DOHH2 (cell line): ENCODE results near the gene LRPAP1.

Experiments
- H3F3A ChIP-seq: fragments of 200-600 bp; sonication (generic), shearing (Covaris generic); 2 replicates; pipeline ENCODE4 v1.6.0; 2016; ENCODE audit warnings: antibody characterized with exemption, mild to moderate bottlenecking; ENCODE audit not compliant: control insufficient read depth, insufficient read depth
- H3K27ac ChIP-seq: fragments of 200-600 bp; sonication (generic); 2 replicates; pipeline ENCODE4 v1.5.1; 2014; ENCODE audit warnings: low read depth, mild to moderate bottlenecking, low read length, moderate library complexity
- H3K27me3 ChIP-seq: fragments of 200-600 bp; sonication (generic); 2 replicates; pipeline ENCODE4 v1.6.1; 2014; ENCODE audit warnings: mild to moderate bottlenecking, low read length, mixed read lengths; ENCODE audit not compliant: control insufficient read depth
- H3K36me3 ChIP-seq: fragments of 200-600 bp; sonication (generic); 2 replicates; pipeline ENCODE4 v1.6.1; 2014; ENCODE audit warnings: mild to moderate bottlenecking, low read length, moderate library complexity, mixed read lengths; ENCODE audit not compliant: control insufficient read depth
- H3K4me1 ChIP-seq: fragments of 200-600 bp; sonication (generic); 2 replicates; pipeline ENCODE4 v1.6.1; 2014; ENCODE audit warnings: mild to moderate bottlenecking, low read length, mixed read lengths; ENCODE audit not compliant: control insufficient read depth
- H3K4me2 ChIP-seq: fragments of 200-600 bp; sonication (generic); 2 replicates; pipeline ENCODE4 v1.6.0; 2014; ENCODE audit warnings: mild to moderate bottlenecking, low read length, moderate library complexity
- H3K4me3 ChIP-seq: fragments of 200-600 bp; sonication (generic); 2 replicates; pipeline ENCODE4 v1.5.1; 2014; ENCODE audit warnings: mild to moderate bottlenecking, low read length, mixed read lengths
- H3K79me2 ChIP-seq: fragments of 200-600 bp; sonication (generic); 2 replicates; pipeline ENCODE4 v1.6.1; 2014; ENCODE audit warnings: mild to moderate bottlenecking, low read length, mixed read lengths; ENCODE audit not compliant: control insufficient read depth
- H3K9me2 ChIP-seq: fragments of 200-600 bp; sonication (generic); replicated peaks from 2 replicates; pipeline ENCODE4 v1.6.1; 2014; ENCODE audit warnings: mild to moderate bottlenecking, low read length, mixed read lengths; ENCODE audit not compliant: control insufficient read depth
- H3K9me3 ChIP-seq: fragments of 200-600 bp; sonication (generic); 2 replicates; pipeline ENCODE4 v1.6.1; 2014; ENCODE audit warnings: antibody characterized with exemption, low read length, mixed read lengths; ENCODE audit not compliant: control insufficient read depth, insufficient read depth
- H4K20me1 ChIP-seq: fragments of 200-600 bp; sonication (generic); 2 replicates; pipeline ENCODE4 v1.6.0; 2014; ENCODE audit warnings: low read depth, mild to moderate bottlenecking, antibody characterized with exemption, low read length, moderate library complexity; ENCODE audit not compliant: control insufficient read depth, insufficient read depth
- EZH2phosphoT487 ChIP-seq: fragments of 200-600 bp; sonication (generic); IDR thresholded peaks from 2 replicates; pipeline ENCODE4 v1.6.1; 2017; ENCODE audit warnings: borderline replicate concordance, mild to moderate bottlenecking, antibody characterized with exemption, low read length, moderate library complexity, mixed read lengths
- TF ChIP-seq, protein P1 (sequence below): fragments of 200-600 bp; sonication (generic); IDR thresholded peaks from one replicate; pipeline ENCODE4 v1.5.1; 2014; ENCODE audit warnings: antibody characterized with exemption, mild to moderate bottlenecking, low read depth, low read length; ENCODE audit not compliant: poor library complexity, severe bottlenecking

LRPAP1 gene

GRCh38 chr4:3502941-3503936 lies 29.0 kb downstream of the LRPAP1 start:
- H3K4me2 ChIP-seq: no peak overlapping the region
- H4K20me1 ChIP-seq: no peaks in the 10 kb centered on the region
- no peaks in the 10 kb centered on the region for H3K9me3 ChIP-seq
- no peak overlapping the region for H3K27ac ChIP-seq
- no peaks in the 10 kb centered on the region for H3K27me3 ChIP-seq
- no peak for TF ChIP-seq EZH2phosphoT487
- TF ChIP-seq, protein P1, sequence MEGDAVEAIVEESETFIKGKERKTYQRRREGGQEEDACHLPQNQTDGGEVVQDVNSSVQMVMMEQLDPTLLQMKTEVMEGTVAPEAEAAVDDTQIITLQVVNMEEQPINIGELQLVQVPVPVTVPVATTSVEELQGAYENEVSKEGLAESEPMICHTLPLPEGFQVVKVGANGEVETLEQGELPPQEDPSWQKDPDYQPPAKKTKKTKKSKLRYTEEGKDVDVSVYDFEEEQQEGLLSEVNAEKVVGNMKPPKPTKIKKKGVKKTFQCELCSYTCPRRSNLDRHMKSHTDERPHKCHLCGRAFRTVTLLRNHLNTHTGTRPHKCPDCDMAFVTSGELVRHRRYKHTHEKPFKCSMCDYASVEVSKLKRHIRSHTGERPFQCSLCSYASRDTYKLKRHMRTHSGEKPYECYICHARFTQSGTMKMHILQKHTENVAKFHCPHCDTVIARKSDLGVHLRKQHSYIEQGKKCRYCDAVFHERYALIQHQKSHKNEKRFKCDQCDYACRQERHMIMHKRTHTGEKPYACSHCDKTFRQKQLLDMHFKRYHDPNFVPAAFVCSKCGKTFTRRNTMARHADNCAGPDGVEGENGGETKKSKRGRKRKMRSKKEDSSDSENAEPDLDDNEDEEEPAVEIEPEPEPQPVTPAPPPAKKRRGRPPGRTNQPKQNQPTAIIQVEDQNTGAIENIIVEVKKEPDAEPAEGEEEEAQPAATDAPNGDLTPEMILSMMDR: no peak
- no peaks in the 10 kb centered on the region for H3F3A ChIP-seq
- no peaks in the 10 kb centered on the region for H3K9me2 ChIP-seq
- peaks cover 9% of the 10 kb centered on the region; the same call in 1 of the 2 replicates for H3K36me3 ChIP-seq
- H3K4me3 ChIP-seq: no peak overlapping the region
- no peaks in the 10 kb centered on the region for H3K4me1 ChIP-seq
- H3K79me2 ChIP-seq: no peaks in the 10 kb centered on the region

GRCh38 chr4:3501825-3502425 lies 30.3 kb downstream of the LRPAP1 start:
- peaks cover 3% of the 10 kb centered on the region; the same call in 1 of the 2 replicates for H3K36me3 ChIP-seq
- H3K79me2 ChIP-seq: no peaks in the 10 kb centered on the region
- no peak overlapping the region for H3K4me2 ChIP-seq
- TF ChIP-seq, protein P1: no peak
- no peak for TF ChIP-seq EZH2phosphoT487
- H3K4me3 ChIP-seq: no peak overlapping the region
- H3K9me2 ChIP-seq: no peaks in the 10 kb centered on the region
- H3K27me3 ChIP-seq: no peaks in the 10 kb centered on the region
- no peaks in the 10 kb centered on the region; the same call in 1 of the 2 replicates for H4K20me1 ChIP-seq
- H3F3A ChIP-seq: no peaks in the 10 kb centered on the region
- no peak overlapping the region for H3K27ac ChIP-seq
- H3K9me3 ChIP-seq: no peaks in the 10 kb centered on the region
- no peaks in the 10 kb centered on the region for H3K4me1 ChIP-seq

DNA sequence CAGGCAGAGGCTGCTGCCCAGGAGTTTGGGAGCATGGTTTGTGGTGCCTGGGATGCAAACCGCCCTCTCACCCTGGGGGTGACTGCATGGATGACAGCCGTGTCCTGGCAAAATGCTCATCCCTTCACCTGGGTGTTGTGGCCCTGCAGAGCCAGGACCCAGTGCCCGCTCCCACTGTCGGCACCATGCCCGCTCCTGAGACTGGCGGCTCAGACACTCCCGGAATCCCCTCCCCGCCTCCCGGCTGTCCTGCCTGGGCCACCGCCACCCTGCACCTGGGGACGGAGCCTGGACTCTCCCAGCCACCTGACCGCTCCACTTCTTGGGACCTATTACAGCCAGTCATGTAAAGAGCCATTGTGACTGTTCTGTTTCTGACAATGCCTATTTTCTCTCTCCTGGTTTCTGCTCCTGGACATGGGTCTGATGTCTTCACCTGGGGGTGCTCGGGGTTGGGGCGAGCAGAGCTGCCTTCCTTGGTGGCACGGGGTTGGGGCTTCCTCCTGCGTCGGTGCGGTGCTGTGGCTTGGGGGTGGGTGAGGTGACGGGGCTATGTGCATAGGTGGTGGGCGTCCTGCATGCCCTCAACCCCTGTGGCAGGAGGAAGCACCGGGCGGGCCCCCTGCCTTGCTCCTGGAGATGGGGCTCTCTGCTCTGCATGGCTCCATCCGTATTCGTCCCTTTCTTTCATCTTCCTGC lies 30.9 kb downstream of the LRPAP1 start:
- Histone ChIP-seq H3K79me2 (no peaks in the 10 kb centered on the region), H3K27me3 (no peaks in the 10 kb centered on the region), H3K9me2 (no peaks in the 10 kb centered on the region), H3F3A (no peaks in the 10 kb centered on the region), H3K9me3 (no peaks in the 10 kb centered on the region), H3K27ac (no peak overlapping the region), H3K4me3 (no peak overlapping the region), H3K4me1 (no peaks in the 10 kb centered on the region), H4K20me1 (no peaks in the 10 kb centered on the region; the same call in 1 of the 2 replicates), H3K4me2 (no peak overlapping the region), H3K36me3 (peaks cover 3% of the 10 kb centered on the region; the same call in 1 of the 2 replicates)
- TF ChIP-seq, protein P1: no peak
- TF ChIP-seq EZH2phosphoT487: no peak
